HUES48 (cell line): ENCODE measurements around the gene NUBPL.

Experiments
- H3K27ac ChIP-seq: one replicate; pipeline ENCODE4 v1.7.0; 2013; ENCODE audit warnings: low read depth, low read length, inconsistent platforms
- H3K27me3 ChIP-seq: 2 replicates; pipeline ENCODE4 v1.6.1; 2013; ENCODE audit warnings: mild to moderate bottlenecking, low read length; ENCODE audit not compliant: control insufficient read depth, insufficient read depth
- H3K36me3 ChIP-seq: 2 replicates; pipeline ENCODE4 v1.6.1; 2013; ENCODE audit warnings: low read length; ENCODE audit not compliant: control insufficient read depth, insufficient read depth
- H3K4me1 ChIP-seq: 2 replicates; pipeline ENCODE4 v1.6.1; 2013; ENCODE audit warnings: mild to moderate bottlenecking, low read length; ENCODE audit not compliant: control insufficient read depth, insufficient read depth
- H3K4me3 ChIP-seq: 2 replicates; pipeline ENCODE4 v1.5.1; 2013; ENCODE audit warnings: mild to moderate bottlenecking, low read depth, low read length
- H3K9ac ChIP-seq: 2 replicates; pipeline ENCODE4 v1.6.1; 2013; ENCODE audit warnings: mild to moderate bottlenecking, low read depth, low read length, moderate library complexity
- H3K9me3 ChIP-seq: 2 replicates; pipeline ENCODE4 v1.6.1; 2013; ENCODE audit warnings: low read length; ENCODE audit not compliant: control insufficient read depth, insufficient read depth

NUBPL gene

DNA sequence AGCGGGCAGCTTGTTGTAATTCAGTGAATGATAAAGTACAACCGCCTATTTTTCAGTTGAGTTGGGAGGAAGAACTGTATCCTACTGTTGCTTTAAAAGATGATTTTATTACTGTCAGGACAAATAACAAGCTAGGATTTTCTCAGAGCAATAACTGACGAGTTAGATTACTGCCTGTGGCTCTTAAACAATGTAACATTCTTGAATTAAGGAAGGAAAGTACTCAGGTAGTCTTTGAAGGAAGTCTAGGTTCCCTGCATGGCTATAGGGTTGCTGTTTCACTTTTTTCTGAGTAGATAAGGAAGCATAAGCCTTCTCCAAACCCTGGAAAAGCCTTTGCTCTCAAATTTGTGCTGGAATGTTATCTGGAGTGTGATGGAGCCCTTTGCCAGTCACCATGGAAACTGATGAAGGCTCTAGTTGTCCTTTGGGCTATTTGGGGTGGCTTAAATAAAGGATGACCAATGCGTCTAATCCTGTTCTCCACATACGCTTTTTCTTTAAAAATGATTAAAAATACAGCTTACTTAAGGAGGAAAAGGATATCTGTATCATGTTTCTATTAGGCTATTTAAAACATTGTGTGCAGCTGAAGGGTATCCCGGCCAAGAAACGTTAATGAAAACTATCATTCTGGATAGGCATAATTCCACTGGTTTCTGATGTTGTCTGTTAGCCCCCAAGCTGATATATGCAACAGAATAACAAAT lies 17.7 kb downstream of the NUBPL start:
- H3K27me3 ChIP-seq: no peaks in the 10 kb centered on the region
- H3K27ac ChIP-seq: no peak overlapping the region
- H3K4me1 ChIP-seq: no peaks in the 10 kb centered on the region
- no peak overlapping the region for H3K9ac ChIP-seq
- no peak overlapping the region for H3K4me3 ChIP-seq
- no peaks in the 10 kb centered on the region for H3K36me3 ChIP-seq
- no peaks in the 10 kb centered on the region for H3K9me3 ChIP-seq

DNA sequence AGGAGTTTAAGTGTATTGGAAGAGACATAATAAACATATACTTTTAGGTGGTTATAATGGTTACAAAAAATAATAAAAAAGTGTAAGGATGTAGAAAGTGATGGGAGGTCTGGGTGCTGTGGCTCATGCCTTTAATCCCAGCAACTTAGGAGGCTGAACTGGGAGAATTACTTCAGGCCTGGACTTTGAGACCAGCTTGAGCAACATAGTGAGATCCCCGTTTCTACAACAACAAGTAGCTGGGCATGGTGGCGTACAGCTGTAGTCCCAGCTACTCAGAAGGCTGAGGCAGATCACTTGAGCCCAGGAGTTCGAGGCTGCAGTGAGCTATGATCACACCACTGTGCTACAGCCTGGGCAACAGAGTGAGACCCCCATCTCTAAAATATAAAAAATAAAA lies 19.0 kb downstream of the NUBPL start:
- Histone ChIP-seq H3K36me3 (no peaks in the 10 kb centered on the region), H3K4me1 (no peaks in the 10 kb centered on the region), H3K9ac (no peak overlapping the region), H3K4me3 (no peak overlapping the region), H3K27me3 (no peaks in the 10 kb centered on the region), H3K9me3 (no peaks in the 10 kb centered on the region), H3K27ac (no peak overlapping the region)

DNA sequence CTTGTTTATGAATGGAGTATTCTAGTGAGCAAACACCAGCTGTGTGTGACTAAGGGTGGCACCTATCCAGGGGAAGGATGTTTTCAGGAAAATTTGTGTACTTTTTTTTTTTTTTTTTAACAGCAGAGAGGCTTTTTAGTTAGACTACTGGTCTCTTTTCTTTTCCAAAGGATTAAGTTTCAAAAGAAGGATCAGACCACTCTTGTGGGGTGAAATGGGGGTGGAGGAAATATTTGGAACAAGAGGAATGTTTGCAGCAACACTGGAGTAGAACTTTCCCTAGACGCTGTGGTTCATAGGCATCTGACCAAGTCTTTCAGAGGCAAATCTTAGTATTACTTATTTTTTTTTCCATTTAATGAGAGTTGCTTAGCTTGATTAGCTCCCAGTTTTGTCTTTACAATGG lies 21.1 kb downstream of the NUBPL start:
- Histone ChIP-seq H3K9ac (no peak overlapping the region), H3K9me3 (no peaks in the 10 kb centered on the region), H3K36me3 (no peaks in the 10 kb centered on the region; the same call in 1 of the 2 replicates), H3K4me1 (no peaks in the 10 kb centered on the region), H3K4me3 (no peak overlapping the region), H3K27me3 (no peaks in the 10 kb centered on the region), H3K27ac (no peak overlapping the region)

DNA sequence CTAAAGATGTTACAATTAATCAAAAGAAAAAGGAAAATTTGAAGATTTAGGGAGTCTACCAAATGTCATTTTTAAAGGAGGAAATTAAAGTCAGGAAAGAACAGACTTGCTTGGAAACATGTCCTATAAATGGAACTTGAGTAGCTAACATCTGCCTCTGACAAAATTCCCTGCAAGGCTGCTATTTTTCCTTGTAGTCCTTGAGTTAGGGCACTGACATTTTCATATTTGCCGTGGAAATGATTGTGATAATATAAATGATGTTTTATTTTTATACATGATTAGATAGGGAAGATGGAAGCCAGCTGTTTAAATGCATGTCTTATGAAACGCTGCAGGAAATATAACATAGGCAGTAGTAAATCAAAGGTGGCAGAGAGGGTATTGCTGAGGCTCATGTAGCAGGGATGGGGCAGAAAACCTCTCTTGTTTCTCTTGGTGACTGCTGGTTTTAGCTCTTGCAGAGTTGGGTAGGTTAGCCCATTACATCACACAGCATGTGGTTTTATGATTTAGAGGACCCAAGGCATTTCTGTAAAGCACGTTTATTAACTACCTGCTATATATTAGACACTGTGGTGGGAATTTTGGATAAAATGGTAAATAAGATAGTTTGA lies 21.7 kb downstream of the NUBPL start:
- no peak overlapping the region for H3K27ac ChIP-seq
- H3K9me3 ChIP-seq: no peaks in the 10 kb centered on the region
- H3K4me1 ChIP-seq: no peaks in the 10 kb centered on the region
- H3K4me3 ChIP-seq: no peak overlapping the region
- H3K27me3 ChIP-seq: no peaks in the 10 kb centered on the region
- H3K9ac ChIP-seq: no peak overlapping the region
- H3K36me3 ChIP-seq: no peaks in the 10 kb centered on the region; the same call in 1 of the 2 replicates

DNA sequence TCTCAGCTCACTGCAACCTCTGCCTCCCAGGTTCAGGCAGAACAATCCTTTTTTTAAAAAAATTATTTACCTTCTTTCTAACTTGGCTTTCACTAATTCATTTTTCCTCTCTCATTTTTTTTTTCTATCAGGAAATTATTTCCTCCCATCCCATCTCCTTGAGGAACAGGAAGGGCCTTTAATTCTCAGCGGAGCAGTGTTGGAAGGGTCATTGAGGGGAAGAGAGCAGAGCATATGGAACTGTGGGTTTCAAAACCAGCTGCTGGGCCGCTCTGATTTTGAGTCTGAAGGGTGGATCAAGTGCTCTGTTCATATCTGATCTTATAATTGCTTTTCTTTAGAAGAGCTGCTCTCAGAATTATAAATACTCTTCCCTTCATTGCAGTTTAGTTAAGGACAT lies 29.0 kb downstream of the NUBPL start:
- Histone ChIP-seq H3K36me3 (no peaks in the 10 kb centered on the region; the same call in 1 of the 2 replicates), H3K4me3 (no peak overlapping the region), H3K4me1 (no peaks in the 10 kb centered on the region), H3K9ac (no peak overlapping the region), H3K27me3 (no peaks in the 10 kb centered on the region), H3K9me3 (no peaks in the 10 kb centered on the region), H3K27ac (no peak overlapping the region)

DNA sequence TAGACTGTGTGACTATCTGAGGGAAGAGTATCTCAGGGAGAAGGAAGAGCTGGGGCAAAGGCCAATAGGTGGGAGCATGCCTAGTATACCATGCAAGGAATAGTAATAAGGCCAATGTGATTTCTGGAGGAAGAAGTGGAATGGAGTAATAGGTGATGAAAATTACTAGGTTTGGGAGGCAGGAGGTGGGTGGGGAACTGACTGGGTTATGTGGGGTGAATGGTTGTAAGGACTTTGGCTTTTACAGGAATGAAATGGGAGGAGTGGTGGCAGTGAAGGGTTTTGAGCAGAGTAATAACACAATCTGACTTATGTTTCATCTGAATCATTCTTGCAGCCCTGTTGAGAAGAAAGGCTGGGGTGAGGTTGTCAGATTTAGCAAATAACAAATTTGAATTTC lies 30.9 kb downstream of the NUBPL start:
- H3K9ac ChIP-seq: no peak overlapping the region
- H3K27me3 ChIP-seq: no peaks in the 10 kb centered on the region
- H3K9me3 ChIP-seq: no peaks in the 10 kb centered on the region

DNA sequence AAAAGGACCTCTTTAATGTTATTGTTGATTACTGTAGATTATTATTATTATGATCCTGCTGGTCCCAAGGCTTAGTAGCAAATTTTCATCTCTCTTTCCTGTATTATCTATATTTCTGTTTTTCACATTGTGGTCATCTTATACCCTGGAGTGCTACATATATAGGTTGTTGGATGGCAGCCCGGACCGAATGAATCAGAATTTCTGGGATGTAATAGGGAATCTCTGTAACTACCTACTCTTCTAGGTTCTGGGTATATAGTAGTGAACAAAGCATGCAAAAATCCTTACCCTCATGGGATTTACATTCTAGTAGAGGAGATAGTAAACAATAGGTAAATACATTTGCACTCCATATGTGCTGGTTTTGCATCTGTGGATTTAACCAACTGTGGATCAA lies 31.4 kb downstream of the NUBPL start:
- Histone ChIP-seq H3K4me1 (peaks cover 8% of the 10 kb centered on the region; the same call in 1 of the 2 replicates), H3K27me3 (no peaks in the 10 kb centered on the region), H3K9ac (no peak overlapping the region), H3K4me3 (no peak overlapping the region), H3K9me3 (no peaks in the 10 kb centered on the region), H3K36me3 (no peaks in the 10 kb centered on the region), H3K27ac (no peak overlapping the region)

More for the DNA sequence above, 30.9 kb downstream of the NUBPL start:
- H3K36me3 ChIP-seq: no peaks in the 10 kb centered on the region
- peaks cover 8% of the 10 kb centered on the region; the same call in 1 of the 2 replicates for H3K4me1 ChIP-seq
- H3K27ac ChIP-seq: no peak overlapping the region
- no peak overlapping the region for H3K4me3 ChIP-seq

DNA sequence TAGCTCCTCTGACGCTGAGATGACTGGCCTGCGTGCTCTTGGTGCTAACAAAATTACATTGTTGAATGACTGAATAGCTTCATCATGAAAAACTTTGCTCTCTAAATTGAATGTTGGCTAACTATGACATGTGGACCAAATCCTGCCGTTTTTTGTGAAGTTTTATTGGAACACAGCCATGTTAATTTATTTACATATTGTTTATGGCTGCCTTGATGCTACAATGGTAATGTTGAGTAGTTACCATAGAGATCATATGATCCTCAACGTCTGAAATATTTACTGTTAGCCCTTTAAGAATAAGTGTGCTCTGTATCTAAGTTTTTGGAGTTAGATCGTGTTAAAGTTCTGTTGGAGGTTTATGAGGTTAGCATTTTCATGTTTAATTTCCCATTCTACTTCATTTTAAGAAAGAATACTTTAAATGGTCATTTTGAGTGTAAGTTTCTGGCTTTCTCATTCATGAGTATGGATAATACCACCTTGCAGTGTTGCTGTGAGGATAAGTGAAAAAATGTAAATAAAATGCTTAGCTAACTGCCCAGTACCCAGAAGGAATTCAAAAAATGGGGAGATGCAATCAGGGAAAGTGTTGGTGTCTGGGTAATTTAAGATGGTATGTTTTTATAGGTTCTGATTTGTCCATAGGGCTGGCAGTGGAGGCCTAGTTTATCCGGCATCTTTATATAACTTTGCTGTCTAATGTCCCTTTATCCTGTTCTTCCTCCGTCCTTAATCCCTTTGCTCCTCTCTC lies 35.3 kb downstream of the NUBPL start:
- Histone ChIP-seq H3K27ac (no peak overlapping the region), H3K9ac (no peak overlapping the region), H3K36me3 (no peaks in the 10 kb centered on the region), H3K27me3 (no peaks in the 10 kb centered on the region), H3K4me1 (peaks cover 8% of the 10 kb centered on the region; the same call in 1 of the 2 replicates), H3K4me3 (no peak overlapping the region), H3K9me3 (no peaks in the 10 kb centered on the region)

DNA sequence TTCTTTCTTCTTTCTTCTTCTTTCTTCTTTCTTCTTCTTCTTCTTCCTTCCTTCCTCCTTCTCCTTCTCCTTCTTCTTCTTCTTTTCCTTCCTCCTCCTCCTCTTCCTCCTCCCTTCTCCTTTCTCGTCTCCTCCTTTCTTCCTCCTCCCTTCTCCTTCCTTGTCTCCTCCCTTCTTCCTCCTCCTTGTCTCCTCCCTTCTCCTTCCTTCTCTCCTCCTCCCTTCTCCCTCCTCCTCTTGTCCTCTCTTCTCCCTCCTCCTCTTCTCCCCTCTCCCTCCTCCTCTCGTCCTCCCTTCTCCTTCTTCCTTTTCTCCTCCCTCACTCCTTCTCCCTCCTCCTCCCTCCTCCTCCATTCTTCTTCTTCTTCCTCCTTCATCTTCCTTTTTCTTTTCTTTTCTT lies 44.5 kb downstream of the NUBPL start:
- H3K9me3 ChIP-seq: no peaks in the 10 kb centered on the region
- H3K4me3 ChIP-seq: no peak overlapping the region
- no peak overlapping the region for H3K9ac ChIP-seq
- peaks cover 20% of the 10 kb centered on the region for H3K4me1 ChIP-seq
- H3K36me3 ChIP-seq: no peaks in the 10 kb centered on the region
- no peaks in the 10 kb centered on the region for H3K27me3 ChIP-seq
- H3K27ac ChIP-seq: no peak overlapping the region

DNA sequence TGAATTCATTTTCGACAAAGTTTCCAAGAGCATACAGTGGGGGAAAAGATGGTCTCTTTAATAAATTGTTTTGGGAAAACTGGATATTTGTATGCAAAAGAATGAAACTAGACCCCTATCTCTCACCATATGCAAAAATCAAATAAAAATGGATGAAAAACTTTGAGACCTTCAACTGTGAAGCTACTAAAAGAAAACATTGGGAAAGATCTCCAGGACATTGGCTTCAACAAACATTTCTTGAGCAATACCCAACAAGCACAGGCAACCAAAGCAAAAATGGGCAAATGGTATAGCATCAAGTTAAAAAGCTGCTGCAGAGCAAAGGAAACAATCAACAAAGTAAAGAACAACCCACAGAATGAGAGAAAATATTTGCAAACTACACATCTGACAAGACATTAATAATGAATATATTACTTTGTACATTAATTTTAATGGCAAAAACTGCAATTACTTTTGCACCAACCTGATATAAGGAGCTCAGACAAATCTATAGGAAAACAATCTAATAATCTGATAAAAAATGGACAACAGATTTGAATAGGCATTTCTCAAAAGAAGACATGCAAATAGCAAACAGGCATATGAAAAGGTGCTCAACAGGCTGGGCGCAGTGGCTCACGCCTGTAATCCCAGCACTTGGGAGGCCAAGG lies 50.7 kb downstream of the NUBPL start:
- H3K36me3 ChIP-seq: no peaks in the 10 kb centered on the region
- H3K27ac ChIP-seq: no peak overlapping the region
- no peaks in the 10 kb centered on the region for H3K4me1 ChIP-seq
- no peaks in the 10 kb centered on the region for H3K27me3 ChIP-seq
- H3K9me3 ChIP-seq: no peaks in the 10 kb centered on the region; the same call in 1 of the 2 replicates
- H3K4me3 ChIP-seq: no peak overlapping the region
- no peak overlapping the region for H3K9ac ChIP-seq
